MCF 10A (cell line): Measurements from ENCODE around the gene CNTNAP2. TPM values are rescaled to one million over a fixed set of nuclear protein-coding genes. Genes with fewer than 3 reads are reported as not detected.

ENCODE experiments used
- BruUV-seq: library from RNA; stranded (reverse); fragments of 400-500 nt; replicated peaks from 2 replicates; lab custom pipeline; 2021; lab: Mats Ljungman, UMichigan
- CTCF ChIA-PET: fragments of 300-600 bp; sonication (Branson Sonifier 250); formaldehyde crosslinking; extraction: SDS; loops from one replicate; lab custom pipeline; 2021; ENCODE audit warnings: antibody characterized with exemption, inconsistent platforms; lab: Yijun Ruan, JAX
- POLR2A ChIA-PET: fragments of 300-600, 350-650 bp; sonication (Branson Sonifier 250); formaldehyde crosslinking; extraction: SDS; loops from one replicate; lab custom pipeline; 2020; ENCODE audit warnings: antibody characterized with exemption, inconsistent platforms; lab: Yijun Ruan, JAX
- DNase-seq: peaks from one replicate; pipeline ENCODE4 v3.0.0-alpha.2; 2018; ENCODE audit not compliant: unreplicated experiment
- H3K27ac Mint-ChIP-seq: one replicate; pipeline ENCODE4 v1.8.0; 2022; ENCODE audit warnings: mild to moderate bottlenecking, low read depth, mixed read lengths; ENCODE audit not compliant: unreplicated experiment
- H3K27me3 Mint-ChIP-seq: one replicate; pipeline ENCODE4 v1.8.0; 2022; ENCODE audit warnings: mixed read lengths; ENCODE audit not compliant: insufficient read depth, unreplicated experiment
- H3K36me3 Mint-ChIP-seq: one replicate; pipeline ENCODE4 v1.8.0; 2022; ENCODE audit warnings: mild to moderate bottlenecking, moderate library complexity, mixed read lengths; ENCODE audit not compliant: insufficient read depth, unreplicated experiment
- H3K4me1 Mint-ChIP-seq: one replicate; pipeline ENCODE4 v1.8.0; 2022; ENCODE audit warnings: mixed read lengths; ENCODE audit not compliant: insufficient read depth, unreplicated experiment
- H3K4me3 Mint-ChIP-seq: one replicate; pipeline ENCODE4 v1.8.0; 2022; ENCODE audit warnings: mild to moderate bottlenecking, moderate library complexity, mixed read lengths; ENCODE audit not compliant: unreplicated experiment
- H3K9me3 Mint-ChIP-seq: one replicate; pipeline ENCODE4 v1.8.0; 2022; ENCODE audit warnings: mixed read lengths; ENCODE audit not compliant: unreplicated experiment
- intact Hi-C: fragments of 100-400 bp; cut with micrococcal nuclease; formaldehyde crosslinking; loops from 2 replicates; pipeline ENCODE4 v1.14.1; 2022
- total RNA-seq: library from RNA; stranded (reverse); gene quantifications from 2 replicates; pipeline ENCODE4 v1.2.3, GENCODE V29; 2022
- TF ChIP-seq, protein P1 (sequence below): fragments of 200-600 bp; IDR thresholded peaks from one replicate; pipeline ENCODE4 v1.8.0; 2022; ENCODE audit warnings: antibody characterized with exemption, mild to moderate bottlenecking; ENCODE audit not compliant: unreplicated experiment

Gene CNTNAP2
- total RNA-seq, 1 experiment from 2014 or later: 1.1 TPM

DNA sequence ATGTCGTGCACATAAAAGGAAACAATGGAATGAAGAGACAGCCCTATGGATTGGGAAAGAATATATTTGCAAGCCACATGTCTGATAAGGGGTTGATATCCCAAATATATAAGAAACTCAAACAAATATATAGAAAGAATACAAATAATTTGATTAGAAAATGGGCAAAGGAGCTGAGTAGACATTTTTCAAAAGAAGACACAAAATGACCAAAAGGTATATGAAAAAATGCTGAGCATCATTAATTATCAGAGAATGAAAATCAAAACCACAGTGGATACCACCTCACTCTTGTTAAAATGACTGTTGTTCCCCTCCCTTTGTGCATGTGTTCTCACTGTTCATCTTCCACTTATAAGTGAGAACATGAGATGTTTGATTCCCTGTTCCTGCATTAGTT lies 175.3 kb downstream of the CNTNAP2 start:
- Mint-ChIP-seq H3K9me3 (no peaks in the 10 kb centered on the region), H3K36me3 (peaks cover 6% of the 10 kb centered on the region), H3K4me1 (no peaks in the 10 kb centered on the region), H3K27me3 (peaks cover 48% of the 10 kb centered on the region), H3K4me3 (no peak overlapping the region), H3K27ac (no peak overlapping the region)
- intact Hi-C loops: no loop called here
- DNase-seq: no peak
- TF ChIP-seq, protein P1, sequence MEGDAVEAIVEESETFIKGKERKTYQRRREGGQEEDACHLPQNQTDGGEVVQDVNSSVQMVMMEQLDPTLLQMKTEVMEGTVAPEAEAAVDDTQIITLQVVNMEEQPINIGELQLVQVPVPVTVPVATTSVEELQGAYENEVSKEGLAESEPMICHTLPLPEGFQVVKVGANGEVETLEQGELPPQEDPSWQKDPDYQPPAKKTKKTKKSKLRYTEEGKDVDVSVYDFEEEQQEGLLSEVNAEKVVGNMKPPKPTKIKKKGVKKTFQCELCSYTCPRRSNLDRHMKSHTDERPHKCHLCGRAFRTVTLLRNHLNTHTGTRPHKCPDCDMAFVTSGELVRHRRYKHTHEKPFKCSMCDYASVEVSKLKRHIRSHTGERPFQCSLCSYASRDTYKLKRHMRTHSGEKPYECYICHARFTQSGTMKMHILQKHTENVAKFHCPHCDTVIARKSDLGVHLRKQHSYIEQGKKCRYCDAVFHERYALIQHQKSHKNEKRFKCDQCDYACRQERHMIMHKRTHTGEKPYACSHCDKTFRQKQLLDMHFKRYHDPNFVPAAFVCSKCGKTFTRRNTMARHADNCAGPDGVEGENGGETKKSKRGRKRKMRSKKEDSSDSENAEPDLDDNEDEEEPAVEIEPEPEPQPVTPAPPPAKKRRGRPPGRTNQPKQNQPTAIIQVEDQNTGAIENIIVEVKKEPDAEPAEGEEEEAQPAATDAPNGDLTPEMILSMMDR: no peak
- BruUV-seq: no TSS peak
- POLR2A ChIA-PET: no interaction called here
- CTCF ChIA-PET: no interaction called here

DNA sequence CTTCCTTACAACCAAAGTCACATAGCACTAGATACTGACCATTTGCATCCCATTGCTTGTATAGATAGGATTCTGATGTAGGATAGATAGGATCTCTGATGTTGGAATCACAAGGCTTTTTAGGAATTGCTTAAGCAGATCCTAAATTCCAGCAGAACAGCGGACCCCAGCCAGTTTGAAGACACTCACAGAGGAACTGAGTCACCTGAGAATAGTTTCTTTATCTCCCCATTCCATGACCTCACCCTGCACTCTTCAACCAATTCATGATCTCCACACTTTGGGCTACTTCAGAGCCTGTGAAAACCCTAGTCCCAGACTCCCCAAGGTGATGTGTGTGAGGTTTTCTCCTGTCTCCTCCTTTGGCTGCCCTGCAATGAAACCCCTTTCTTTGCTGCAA lies 179.4 kb downstream of the CNTNAP2 start:
- no peak overlapping the region for H3K27ac Mint-ChIP-seq

DNA sequence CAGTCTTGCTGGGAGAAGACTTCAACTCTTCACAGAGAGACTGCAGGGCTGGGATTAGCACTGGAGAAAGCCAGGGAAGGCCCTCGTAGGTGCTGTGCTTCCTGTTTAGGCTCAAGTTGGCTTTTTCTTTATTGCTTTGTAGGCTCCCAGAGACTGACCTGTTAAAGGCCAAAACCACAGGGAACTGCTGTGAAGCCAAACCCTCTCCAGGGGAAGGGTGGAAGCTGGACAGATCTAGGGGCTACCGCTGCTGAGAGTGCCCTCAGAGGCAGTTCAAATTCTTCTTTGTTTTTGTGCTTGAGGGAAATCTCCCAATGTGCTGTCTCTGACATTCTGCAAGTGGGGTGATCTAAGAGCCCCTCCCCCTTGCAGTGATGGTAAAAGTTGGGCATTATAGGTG lies 198.4 kb downstream of the CNTNAP2 start:
- H3K36me3 Mint-ChIP-seq: no peaks in the 10 kb centered on the region
- TF ChIP-seq, protein P1: no peak
- intact Hi-C loops: no loop called here
- POLR2A ChIA-PET: interaction anchor here (0.6 kb wide), 1 partner anchor 321 kb away, joined by 4 read pairs; no protein-coding TSS in a partner anchor
- no TSS peak for BruUV-seq
- H3K4me1 Mint-ChIP-seq: no peaks in the 10 kb centered on the region
- no peak overlapping the region for H3K27ac Mint-ChIP-seq
- peaks cover 64% of the 10 kb centered on the region for H3K27me3 Mint-ChIP-seq
- CTCF ChIA-PET: no interaction called here
- H3K9me3 Mint-ChIP-seq: peaks cover 7% of the 10 kb centered on the region
- H3K4me3 Mint-ChIP-seq: no peak overlapping the region
- DNase-seq: no peak

More for the DNA sequence above, 179.4 kb downstream of the CNTNAP2 start:
- CTCF ChIA-PET: no interaction called here
- no TSS peak for BruUV-seq
- DNase-seq: no peak
- TF ChIP-seq, protein P1: no peak
- POLR2A ChIA-PET: no interaction called here
- no peaks in the 10 kb centered on the region for H3K36me3 Mint-ChIP-seq
- H3K4me1 Mint-ChIP-seq: no peaks in the 10 kb centered on the region
- H3K27me3 Mint-ChIP-seq: peaks cover 63% of the 10 kb centered on the region
- intact Hi-C loops: no loop called here
- no peaks in the 10 kb centered on the region for H3K9me3 Mint-ChIP-seq
- no peak overlapping the region for H3K4me3 Mint-ChIP-seq

DNA sequence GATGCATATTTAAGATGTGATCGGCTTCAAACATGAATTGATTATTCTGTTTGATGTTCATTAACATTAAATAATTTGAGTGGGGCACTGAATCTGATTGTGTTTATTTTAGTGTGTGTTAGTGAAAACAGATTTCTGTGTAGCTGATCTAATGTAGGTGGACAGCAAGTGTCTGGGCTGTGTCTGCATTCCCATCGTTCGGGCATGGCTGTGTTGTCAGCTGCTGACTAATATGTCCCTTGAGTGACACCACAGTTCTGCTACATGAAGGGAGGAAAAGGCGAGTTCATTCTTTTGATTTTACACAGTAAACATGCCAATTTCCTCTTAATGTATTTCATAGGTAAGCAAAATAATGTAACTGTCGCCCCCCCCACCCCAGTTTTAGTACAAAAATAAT lies 203.0 kb downstream of the CNTNAP2 start:
- DNase-seq: no peak
- Mint-ChIP-seq H3K4me1 (no peaks in the 10 kb centered on the region), H3K27me3 (peaks cover 70% of the 10 kb centered on the region), H3K9me3 (no peaks in the 10 kb centered on the region), H3K36me3 (no peaks in the 10 kb centered on the region), H3K4me3 (no peak overlapping the region), H3K27ac (no peak overlapping the region)
- TF ChIP-seq, protein P1: no peak
- intact Hi-C loops: no loop called here
- BruUV-seq: no TSS peak
- ChIA-PET CTCF (no interaction called here), POLR2A (no interaction called here)
